Esophagus muscularis mucosa (tissue), 3 donors: ENCODE data around the gene C19orf47.

Experiments
- CTCF ChIP-seq, 3 experiments: fragments of 200-600 bp in 2 of 3; fragments of 450-650 bp in 1 of 3; sonication (generic) in 2 of 3; IDR thresholded peaks; one replicate each; pipeline ENCODE4 v1.5.1; 2017 to 2019; ENCODE audit warnings: antibody characterized with exemption in 3 of 3, mild to moderate bottlenecking in 2 of 3, moderate library complexity in 1 of 3
- POLR2A ChIP-seq: fragments of 450-650 bp; IDR thresholded peaks from one replicate; pipeline ENCODE4 v1.6.1; 2017; ENCODE audit warnings: antibody characterized with exemption, moderate library complexity, mild to moderate bottlenecking, low read depth

GRCh38 chr19:40389404-40390083 is 41.3 kb upstream of the C19orf47 start:
- no peak for TF ChIP-seq POLR2A
- TF ChIP-seq CTCF (IDR thresholded peaks at IDR 0.05), result no peak
